ENCODE measurements around the gene SKOR1. TPM values are rescaled to one million over a fixed set of nuclear protein-coding genes. Genes with fewer than 3 reads are reported as not detected.

SKOR1 gene
- total RNA-seq, 2 donors from 2014 or later, result 0.78 to 3.5 TPM

DNA sequence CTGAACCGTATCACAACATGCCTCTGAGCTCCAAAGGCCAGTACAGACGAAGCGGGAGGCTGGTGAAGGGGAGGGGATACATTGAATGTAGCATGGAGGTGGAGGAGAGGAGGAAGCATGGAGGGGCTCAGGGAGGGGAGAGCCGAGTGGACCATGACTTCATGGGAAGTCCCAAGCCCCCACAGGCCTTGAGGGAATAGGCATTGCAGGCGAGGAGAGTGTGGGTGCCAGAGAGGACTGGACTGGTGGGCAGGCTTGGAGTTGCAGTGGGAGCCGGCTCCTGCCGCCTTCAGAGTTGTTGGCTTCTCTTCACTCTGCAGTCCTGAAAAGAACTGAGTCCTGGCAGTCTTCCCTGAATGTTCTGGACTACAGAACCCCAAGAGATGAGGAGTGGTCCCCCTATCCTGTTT lies 17.8 kb downstream of the SKOR1 start:
- no peaks in the 10 kb centered on the region for H3K36me3 ChIP-seq
- H3K4me1 ChIP-seq (ENCODE audit: control insufficient read depth in 1 of 2, low read depth in 2 of 2), result peaks cover 0 to 20% of the 10 kb centered on the region in 2 donors
- H3K4me3 ChIP-seq, result no peak overlapping the region
- H3K27ac ChIP-seq, result no peak overlapping the region
- no peak for ATAC-seq (ENCODE audit: insufficient number of reproducible peaks, low FRiP score, low read depth)
- H3K27me3 ChIP-seq (replicated peaks; ENCODE audit: insufficient read depth), result no peaks in the 10 kb centered on the region
- no peak for DNase-seq (ENCODE audit: low spot score)
- TF ChIP-seq, protein P1, sequence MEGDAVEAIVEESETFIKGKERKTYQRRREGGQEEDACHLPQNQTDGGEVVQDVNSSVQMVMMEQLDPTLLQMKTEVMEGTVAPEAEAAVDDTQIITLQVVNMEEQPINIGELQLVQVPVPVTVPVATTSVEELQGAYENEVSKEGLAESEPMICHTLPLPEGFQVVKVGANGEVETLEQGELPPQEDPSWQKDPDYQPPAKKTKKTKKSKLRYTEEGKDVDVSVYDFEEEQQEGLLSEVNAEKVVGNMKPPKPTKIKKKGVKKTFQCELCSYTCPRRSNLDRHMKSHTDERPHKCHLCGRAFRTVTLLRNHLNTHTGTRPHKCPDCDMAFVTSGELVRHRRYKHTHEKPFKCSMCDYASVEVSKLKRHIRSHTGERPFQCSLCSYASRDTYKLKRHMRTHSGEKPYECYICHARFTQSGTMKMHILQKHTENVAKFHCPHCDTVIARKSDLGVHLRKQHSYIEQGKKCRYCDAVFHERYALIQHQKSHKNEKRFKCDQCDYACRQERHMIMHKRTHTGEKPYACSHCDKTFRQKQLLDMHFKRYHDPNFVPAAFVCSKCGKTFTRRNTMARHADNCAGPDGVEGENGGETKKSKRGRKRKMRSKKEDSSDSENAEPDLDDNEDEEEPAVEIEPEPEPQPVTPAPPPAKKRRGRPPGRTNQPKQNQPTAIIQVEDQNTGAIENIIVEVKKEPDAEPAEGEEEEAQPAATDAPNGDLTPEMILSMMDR (IDR thresholded peaks at IDR 0.05), result no peak
- H3K9me3 ChIP-seq, result no peaks in the 10 kb centered on the region

DNA sequence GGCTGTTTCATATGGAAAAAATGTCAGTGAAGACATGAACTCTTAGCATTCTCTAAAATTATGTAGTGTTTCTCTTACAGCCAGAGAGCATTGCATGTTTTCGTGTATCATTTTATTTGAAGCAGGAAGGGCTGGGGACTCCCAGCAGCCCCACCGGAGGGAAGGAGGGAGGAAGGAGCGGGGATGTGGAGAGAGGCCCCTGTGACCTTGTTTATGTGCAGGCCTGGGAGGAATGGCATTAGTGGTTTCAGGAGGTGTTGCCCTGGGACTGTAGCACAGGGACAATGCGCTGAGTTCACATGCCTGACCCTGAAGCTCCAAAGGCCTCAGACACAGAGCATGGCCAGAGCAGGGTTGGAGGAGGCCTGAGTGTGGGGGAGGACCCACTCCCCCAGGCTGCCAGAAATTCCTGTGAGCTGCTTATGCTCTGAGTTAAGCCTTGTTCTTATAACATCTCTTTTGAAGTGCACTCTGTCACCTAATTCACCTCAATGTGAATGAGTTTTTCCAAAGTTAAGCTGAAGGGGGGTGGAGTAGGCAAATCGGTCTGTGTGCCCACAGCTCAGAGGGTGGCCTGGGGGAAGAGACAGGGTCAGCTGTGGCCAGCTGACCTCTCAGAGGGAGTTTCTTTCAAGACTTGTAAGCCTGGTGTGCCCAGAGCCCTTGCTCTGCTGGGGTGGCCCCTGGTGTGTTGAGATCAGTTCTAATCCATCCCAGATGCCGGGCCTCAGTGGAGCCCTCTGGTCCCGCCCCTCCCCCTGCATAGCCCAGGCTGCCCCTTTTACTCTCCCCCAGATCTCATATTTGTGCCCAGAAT lies 18.5 kb downstream of the SKOR1 start:
- no peak for ATAC-seq (ENCODE audit: insufficient number of reproducible peaks, low FRiP score, low read depth)
- Histone ChIP-seq H3K27me3 (replicated peaks; ENCODE audit: insufficient read depth) (no peaks in the 10 kb centered on the region), H3K4me3 (no peak overlapping the region), H3K36me3 (no peaks in the 10 kb centered on the region), H3K27ac (no peak overlapping the region), H3K9me3 (no peaks in the 10 kb centered on the region), H3K4me1 (ENCODE audit: control insufficient read depth in 1 of 2, low read depth in 2 of 2) (peaks cover 0 to 15% of the 10 kb centered on the region in 2 donors)
- no peak for DNase-seq (ENCODE audit: low spot score)
- TF ChIP-seq, protein P1 (IDR thresholded peaks at IDR 0.05), result no peak

DNA sequence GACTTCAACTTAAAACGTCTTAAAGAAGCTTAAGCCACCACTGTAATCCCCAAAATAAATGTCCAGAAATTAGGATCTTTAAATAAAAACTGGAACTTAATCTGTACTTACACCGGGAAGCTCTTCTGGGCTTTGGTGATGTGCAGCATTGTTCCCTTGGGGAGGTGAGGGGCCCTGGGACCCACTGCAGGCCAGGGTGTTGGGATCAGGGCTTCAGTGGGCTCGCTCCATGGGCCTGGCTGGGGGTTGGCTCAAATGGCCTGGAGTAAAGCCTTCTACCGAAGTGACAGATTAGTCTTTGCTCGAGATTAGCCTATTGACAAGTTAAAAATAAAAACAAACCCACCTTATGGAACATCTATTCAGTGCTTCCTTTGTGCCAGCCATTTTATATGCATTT lies 20.7 kb downstream of the SKOR1 start:
- no peak for ATAC-seq (ENCODE audit: insufficient number of reproducible peaks, low FRiP score, low read depth)
- Histone ChIP-seq H3K36me3 (no peaks in the 10 kb centered on the region), H3K27ac (no peak overlapping the region), H3K4me1 (ENCODE audit: control insufficient read depth in 1 of 2, low read depth in 2 of 2) (peaks cover 0 to 8% of the 10 kb centered on the region in 2 donors), H3K4me3 (no peak overlapping the region), H3K9me3 (no peaks in the 10 kb centered on the region), H3K27me3 (replicated peaks; ENCODE audit: insufficient read depth) (no peaks in the 10 kb centered on the region)
- TF ChIP-seq, protein P1 (IDR thresholded peaks at IDR 0.05), result no peak
- no peak for DNase-seq (ENCODE audit: low spot score)

DNA sequence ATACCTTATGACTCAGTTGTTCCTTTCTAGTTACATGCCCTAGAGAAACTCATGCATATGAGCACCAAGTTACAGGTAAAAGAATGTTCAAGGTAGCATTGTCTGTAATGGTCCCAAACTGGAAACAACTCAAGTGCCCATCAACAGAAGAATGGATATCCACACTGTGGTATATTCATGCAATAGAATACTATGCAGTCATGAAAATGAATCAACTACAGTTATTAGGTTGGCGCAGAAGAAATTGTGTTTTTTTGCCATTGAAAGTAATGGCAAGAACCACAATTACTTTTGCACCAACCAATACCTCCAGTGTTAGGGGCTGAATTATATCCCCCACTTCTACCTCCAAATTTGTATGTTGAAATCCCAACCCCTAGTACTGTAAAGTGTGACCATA lies 24.2 kb downstream of the SKOR1 start:
- no peaks in the 10 kb centered on the region for H3K9me3 ChIP-seq
- H3K27ac ChIP-seq, result no peak overlapping the region
- no peak for DNase-seq (ENCODE audit: low spot score)
- H3K27me3 ChIP-seq (replicated peaks; ENCODE audit: insufficient read depth), result no peaks in the 10 kb centered on the region
- no peaks in the 10 kb centered on the region for H3K36me3 ChIP-seq
- TF ChIP-seq, protein P1 (IDR thresholded peaks at IDR 0.05), result no peak
- no peaks in the 10 kb centered on the region for H3K4me1 ChIP-seq (ENCODE audit: control insufficient read depth in 1 of 2, low read depth in 2 of 2)
- no peak overlapping the region for H3K4me3 ChIP-seq
- ATAC-seq (ENCODE audit: insufficient number of reproducible peaks, low FRiP score, low read depth), result no peak

DNA sequence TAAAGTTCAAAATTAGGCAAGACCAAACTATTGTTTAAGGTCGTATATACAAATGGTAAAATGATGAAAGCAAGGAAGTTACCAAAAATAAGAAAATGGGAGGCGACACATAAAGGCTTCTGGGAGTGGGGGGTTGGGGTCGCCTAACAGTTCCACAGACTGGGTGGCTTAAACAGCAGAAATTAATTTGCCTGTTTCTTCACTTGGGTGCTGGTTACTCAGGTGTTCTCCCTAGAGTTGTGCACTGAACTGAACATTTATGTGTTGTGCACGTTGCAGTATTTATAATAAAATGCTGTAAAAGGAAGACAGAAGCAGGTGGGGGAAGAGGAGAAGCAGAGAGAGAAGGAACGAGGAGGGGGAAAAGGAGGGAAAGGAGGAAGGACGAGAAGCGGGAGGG lies 25.0 kb downstream of the SKOR1 start:
- H3K9me3 ChIP-seq, result no peaks in the 10 kb centered on the region
- H3K4me3 ChIP-seq, result no peak overlapping the region
- no peaks in the 10 kb centered on the region for H3K27me3 ChIP-seq (replicated peaks; ENCODE audit: insufficient read depth)
- no peaks in the 10 kb centered on the region for H3K36me3 ChIP-seq
- H3K4me1 ChIP-seq (ENCODE audit: control insufficient read depth in 1 of 2, low read depth in 2 of 2), result no peaks in the 10 kb centered on the region
- no peak overlapping the region for H3K27ac ChIP-seq
- DNase-seq (ENCODE audit: low spot score), result no peak
- TF ChIP-seq, protein P1 (IDR thresholded peaks at IDR 0.05), result no peak
- no peak for ATAC-seq (ENCODE audit: insufficient number of reproducible peaks, low FRiP score, low read depth)

Data from thoracic aorta (tissue), 2 donors.